IPS-15b (cell line): ENCODE measurements around the gene PTPRN2.
"Not testable (repeated sequence)": the region's sequence is repeated elsewhere in the genome, so short reads cannot be mapped to it uniquely, and the experiment has no call there.

ENCODE experiments used
- H3K27me3 ChIP-seq: one replicate; pipeline ENCODE4 v1.6.1; 2013; ENCODE audit warnings: low read length; ENCODE audit not compliant: control insufficient read depth, insufficient read depth
- H3K36me3 ChIP-seq: one replicate; pipeline ENCODE4 v1.6.1; 2013; ENCODE audit warnings: low read length; ENCODE audit not compliant: control insufficient read depth, insufficient read depth
- H3K4me1 ChIP-seq: one replicate; pipeline ENCODE4 v1.6.1; 2013; ENCODE audit warnings: mild to moderate bottlenecking, low read length; ENCODE audit not compliant: control insufficient read depth, insufficient read depth
- H3K4me3 ChIP-seq: one replicate; pipeline ENCODE4 v1.5.1; 2013; ENCODE audit warnings: low read depth, low read length
- H3K9ac ChIP-seq: one replicate; pipeline ENCODE4 v1.6.1; 2013; ENCODE audit warnings: low read depth, mild to moderate bottlenecking, low read length
- H3K9me3 ChIP-seq: one replicate; pipeline ENCODE4 v1.6.1; 2013; ENCODE audit warnings: mild to moderate bottlenecking, low read length; ENCODE audit not compliant: control insufficient read depth, insufficient read depth

The PTPRN2 gene

GRCh38 chr7:157503229-157503628 lies 1084.4 kb downstream of the PTPRN2 start:
- Histone ChIP-seq H3K4me1 (no peaks in the 10 kb centered on the region), H3K27me3 (peaks cover 3% of the 10 kb centered on the region), H3K9ac (no peak overlapping the region), H3K9me3 (no peaks in the 10 kb centered on the region), H3K4me3 (no peak overlapping the region), H3K36me3 (no peaks in the 10 kb centered on the region)

GRCh38 chr7:157502701-157503111 lies 1084.9 kb downstream of the PTPRN2 start:
- no peaks in the 10 kb centered on the region for H3K9me3 ChIP-seq
- H3K27me3 ChIP-seq: peaks cover 3% of the 10 kb centered on the region
- no peak overlapping the region for H3K4me3 ChIP-seq
- no peak overlapping the region for H3K9ac ChIP-seq
- H3K36me3 ChIP-seq: no peaks in the 10 kb centered on the region
- H3K4me1 ChIP-seq: no peaks in the 10 kb centered on the region

GRCh38 chr7:157501581-157501980 lies 1086.0 kb downstream of the PTPRN2 start:
- Histone ChIP-seq H3K4me3 (no peak overlapping the region), H3K27me3 (peaks cover 3% of the 10 kb centered on the region), H3K9ac (no peak overlapping the region), H3K36me3 (no peaks in the 10 kb centered on the region), H3K9me3 (no peaks in the 10 kb centered on the region), H3K4me1 (no peaks in the 10 kb centered on the region)

- H3K9ac ChIP-seq, H3K9me3 ChIP-seq, H3K36me3 ChIP-seq, H3K4me1 ChIP-seq, H3K4me3 ChIP-seq, H3K27me3 ChIP-seq: not testable (repeated sequence)
Observed at GRCh38 chr7:157500989-157501540, 1086.6 kb downstream of the PTPRN2 start.

- Histone ChIP-seq H3K4me1 (no peaks in the 10 kb centered on the region), H3K27me3 (peaks cover 3% of the 10 kb centered on the region), H3K4me3 (no peak overlapping the region)
Observed at GRCh38 chr7:157500171-157500960, 1087.3 kb downstream of the PTPRN2 start.

GRCh38 chr7:157499835-157500153 lies 1087.8 kb downstream of the PTPRN2 start:
- Histone ChIP-seq H3K4me1 (no peaks in the 10 kb centered on the region), H3K36me3 (no peaks in the 10 kb centered on the region), H3K9ac (no peak overlapping the region), H3K9me3 (no peaks in the 10 kb centered on the region), H3K4me3 (no peak overlapping the region), H3K27me3 (peaks cover 3% of the 10 kb centered on the region)

More at GRCh38 chr7:157500171-157500960, 1087.3 kb downstream of the PTPRN2 start:
- no peaks in the 10 kb centered on the region for H3K9me3 ChIP-seq
- no peaks in the 10 kb centered on the region for H3K36me3 ChIP-seq
- H3K9ac ChIP-seq: no peak overlapping the region

GRCh38 chr7:157499121-157499834 lies 1088.3 kb downstream of the PTPRN2 start:
- Histone ChIP-seq H3K9me3 (no peaks in the 10 kb centered on the region), H3K4me3 (no peak overlapping the region), H3K9ac (no peak overlapping the region), H3K36me3 (no peaks in the 10 kb centered on the region), H3K27me3 (peaks cover 3% of the 10 kb centered on the region), H3K4me1 (no peaks in the 10 kb centered on the region)

GRCh38 chr7:157498657-157499056 lies 1089.0 kb downstream of the PTPRN2 start:
- Histone ChIP-seq H3K27me3 (peaks cover 3% of the 10 kb centered on the region), H3K36me3 (no peaks in the 10 kb centered on the region), H3K4me3 (no peak overlapping the region), H3K9me3 (no peaks in the 10 kb centered on the region), H3K4me1 (no peaks in the 10 kb centered on the region), H3K9ac (no peak overlapping the region)

GRCh38 chr7:157497744-157498651 lies 1089.6 kb downstream of the PTPRN2 start:
- no peaks in the 10 kb centered on the region for H3K4me1 ChIP-seq
- peaks cover 3% of the 10 kb centered on the region for H3K27me3 ChIP-seq
- no peak overlapping the region for H3K4me3 ChIP-seq
- H3K9me3 ChIP-seq: no peaks in the 10 kb centered on the region
- H3K36me3 ChIP-seq: no peaks in the 10 kb centered on the region
- no peak overlapping the region for H3K9ac ChIP-seq

- Histone ChIP-seq H3K4me3 (no peak overlapping the region), H3K9me3 (no peaks in the 10 kb centered on the region), H3K4me1 (no peaks in the 10 kb centered on the region), H3K36me3 (no peaks in the 10 kb centered on the region), H3K27me3 (peaks cover 3% of the 10 kb centered on the region), H3K9ac (no peak overlapping the region)
Observed at GRCh38 chr7:157497367-157497743, 1090.3 kb downstream of the PTPRN2 start.

GRCh38 chr7:157496416-157497275 lies 1091.0 kb downstream of the PTPRN2 start:
- H3K9me3 ChIP-seq: no peaks in the 10 kb centered on the region
- peaks cover 3% of the 10 kb centered on the region for H3K27me3 ChIP-seq
- H3K36me3 ChIP-seq: no peaks in the 10 kb centered on the region
- no peaks in the 10 kb centered on the region for H3K4me1 ChIP-seq
- H3K9ac ChIP-seq: no peak overlapping the region
- H3K4me3 ChIP-seq: no peak overlapping the region
